Fibroblast of skin of back (primary cell): ENCODE data around the gene LGALS3BP.
"Not testable (repeated sequence)": the region's sequence is repeated elsewhere in the genome, so short reads cannot be mapped to it uniquely, and the experiment has no call there.

Source experiments
- DNase-seq: peaks from one replicate; pipeline ENCODE4 v3.0.0-alpha.2; 2013

LGALS3BP gene

GRCh38 chr17:78962984-78963348 is 16.8 kb downstream of the LGALS3BP start:
- DNase-seq = not testable (repeated sequence)

GRCh38 chr17:78962345-78962983 is 17.3 kb downstream of the LGALS3BP start:
- peak; percentile 62 for DNase-seq

- no peak for DNase-seq
Observed at GRCh38 chr17:78961571-78961970, 18.2 kb downstream of the LGALS3BP start.

- DNase-seq = no peak
Observed at GRCh38 chr17:78960928-78961327, 18.8 kb downstream of the LGALS3BP start.

DNA sequence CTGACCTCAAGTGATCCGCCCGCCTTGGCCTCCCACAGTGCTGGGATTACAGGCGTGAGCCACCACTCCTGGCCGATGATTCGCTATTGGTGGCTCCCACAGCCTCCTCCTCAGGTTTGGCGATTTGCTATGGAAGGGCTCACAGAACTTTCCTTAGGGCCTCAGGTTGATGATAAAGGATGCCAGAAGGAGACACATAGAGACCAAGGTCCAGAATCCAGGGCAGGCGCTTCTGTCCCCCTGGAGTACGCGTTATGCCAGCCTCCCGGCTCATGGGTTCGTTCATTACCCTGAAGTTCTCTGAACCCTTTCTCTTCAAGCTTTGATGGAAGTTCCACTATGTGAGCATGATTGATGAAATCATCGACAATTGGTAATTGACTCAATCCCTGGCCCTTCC is 19.9 kb downstream of the LGALS3BP start:
- DNase-seq = no peak

DNA sequence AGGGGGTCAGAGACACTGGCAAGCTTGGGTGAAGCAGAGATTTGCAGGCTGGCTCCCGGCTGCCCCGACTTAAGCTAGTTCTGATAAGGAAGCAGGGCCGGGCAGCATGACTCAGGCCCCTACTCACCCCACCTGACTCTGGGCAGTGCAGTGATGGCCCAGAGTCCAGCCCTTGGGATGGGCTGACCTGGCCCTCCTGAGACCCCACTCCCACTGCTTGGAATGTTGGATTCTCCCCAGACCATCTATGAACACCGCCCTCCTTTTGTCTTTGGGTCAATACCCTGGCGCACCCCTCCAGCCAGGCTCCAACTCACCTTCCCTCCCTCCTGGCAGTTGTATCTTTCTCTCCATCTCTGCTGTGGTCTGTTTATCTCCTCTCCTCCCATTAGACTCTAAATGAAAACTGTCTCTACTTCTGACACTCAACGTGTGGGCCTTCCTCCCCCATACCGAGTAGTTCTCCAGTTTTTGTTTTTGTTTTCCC is 21.0 kb downstream of the LGALS3BP start:
- no peak for DNase-seq

GRCh38 chr17:78957128-78957527 is 22.6 kb downstream of the LGALS3BP start:
- DNase-seq = peak; percentile 74

- DNase-seq = no peak
Observed at GRCh38 chr17:78956254-78956653, 23.5 kb downstream of the LGALS3BP start.

DNA sequence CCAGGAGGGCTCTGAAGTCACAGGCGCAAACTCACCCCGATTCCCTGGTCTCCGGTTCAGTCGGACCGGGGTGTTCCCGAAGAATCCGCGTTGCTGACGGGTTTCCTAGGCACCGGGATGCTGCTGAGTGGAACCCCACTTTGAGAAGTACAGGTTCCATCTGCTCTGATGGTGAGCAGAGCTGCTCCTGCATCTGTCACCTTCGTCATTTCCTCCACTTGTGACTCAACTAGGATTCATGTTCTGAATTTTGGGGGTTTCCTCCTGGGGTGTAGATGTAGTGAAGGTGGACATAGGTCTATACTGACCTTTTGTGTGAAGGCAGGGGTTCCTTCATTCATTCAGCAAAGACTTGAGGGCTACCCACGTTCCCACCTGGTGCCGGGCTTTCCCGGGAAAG is 25.0 kb downstream of the LGALS3BP start:
- no peak for DNase-seq

- no peak for DNase-seq
Observed at GRCh38 chr17:78953356-78954350, 26.1 kb downstream of the LGALS3BP start.

DNA sequence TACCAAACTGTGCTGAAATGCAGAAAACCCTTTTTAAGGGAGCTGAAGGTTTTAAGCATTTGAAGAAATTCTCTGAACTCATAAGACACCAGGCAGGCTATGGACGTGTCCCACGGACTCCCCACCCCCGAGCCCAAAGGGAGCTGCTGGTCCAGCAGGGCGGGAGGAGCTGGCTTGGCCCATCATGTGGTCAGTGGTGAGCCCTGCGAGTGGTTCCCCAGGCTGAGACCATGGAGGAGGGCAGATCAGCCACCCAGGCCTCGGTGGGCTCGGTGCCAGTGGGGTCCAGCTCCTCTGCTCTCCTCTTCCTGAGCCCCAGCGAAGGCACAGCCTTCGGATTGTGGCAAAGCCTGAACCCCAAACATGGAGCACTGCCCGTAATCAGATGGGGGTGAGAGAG is 27.0 kb downstream of the LGALS3BP start:
- DNase-seq = no peak

GRCh38 chr17:78951967-78952551 is 27.7 kb downstream of the LGALS3BP start:
- peak; percentile 33 for DNase-seq

GRCh38 chr17:78950870-78951269 is 28.9 kb downstream of the LGALS3BP start:
- no peak for DNase-seq

DNA sequence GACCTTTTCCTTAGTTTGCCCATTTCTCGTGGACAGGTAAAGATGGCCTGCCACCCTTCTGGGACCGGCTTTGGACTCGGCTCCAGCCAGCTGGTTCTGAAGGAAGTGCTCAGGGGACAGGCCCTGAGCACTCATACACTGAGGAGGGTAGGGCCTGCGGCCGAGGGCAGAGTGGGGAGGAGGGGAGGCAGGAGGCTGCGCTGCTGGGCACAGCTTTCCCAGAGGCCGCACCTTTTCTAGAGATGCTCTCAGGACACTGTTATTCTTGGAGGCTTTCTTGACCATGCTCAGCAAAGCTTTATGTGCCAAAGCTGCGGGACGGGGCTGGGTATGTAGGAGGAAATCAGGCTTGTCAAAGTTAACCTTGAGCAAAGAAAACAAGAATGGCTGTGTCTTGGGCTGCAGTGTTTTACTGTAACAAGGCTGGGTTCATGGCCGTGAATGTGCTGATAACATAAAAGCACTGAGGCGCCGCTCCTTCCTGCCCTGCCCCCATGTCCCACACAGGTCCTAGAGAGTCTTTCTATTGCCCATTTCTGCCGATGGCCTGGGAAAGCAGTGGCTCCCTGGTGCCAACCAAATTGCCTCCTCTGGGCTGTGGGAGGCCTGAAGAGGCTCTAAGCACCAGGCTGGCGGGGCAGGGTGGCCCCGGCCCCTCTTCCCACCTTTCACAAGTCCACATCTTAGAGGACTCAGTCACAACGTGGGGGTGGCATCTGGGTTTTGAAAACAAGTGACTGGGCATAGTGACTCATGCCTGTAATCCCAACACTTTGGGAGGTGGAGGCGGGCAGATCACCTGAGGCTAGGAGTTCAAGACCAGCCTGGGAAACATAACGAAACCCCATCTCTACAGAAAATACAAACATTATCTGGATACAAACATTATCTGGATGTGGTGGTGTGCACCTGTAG is 32.2 kb downstream of the LGALS3BP start:
- no peak for DNase-seq

GRCh38 chr17:78946631-78947030 is 33.1 kb downstream of the LGALS3BP start:
- DNase-seq = no peak

GRCh38 chr17:78946131-78946530 is 33.6 kb downstream of the LGALS3BP start:
- no peak for DNase-seq

- DNase-seq = not testable (repeated sequence)
Observed at GRCh38 chr17:78945455-78945854, 34.3 kb downstream of the LGALS3BP start.

DNA sequence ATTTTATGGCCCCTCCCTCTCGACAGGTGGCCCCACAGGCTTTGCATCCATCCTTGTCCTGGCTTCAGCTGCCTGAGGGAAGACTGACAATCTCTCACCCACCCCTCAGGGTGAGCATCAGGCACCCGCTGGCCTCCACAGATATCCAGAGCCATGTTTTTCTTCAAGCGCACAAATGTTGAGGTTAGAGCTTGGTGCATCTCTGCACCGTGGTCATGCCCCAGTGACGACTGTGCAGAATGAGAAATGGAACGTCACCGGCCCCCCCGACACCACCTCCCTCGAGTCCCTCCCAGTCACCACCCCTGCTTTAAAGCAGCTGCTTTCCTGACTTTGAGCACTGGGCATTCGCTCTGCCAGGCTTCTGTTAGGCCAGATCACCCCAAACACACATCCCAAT is 34.8 kb downstream of the LGALS3BP start:
- DNase-seq = no peak

DNA sequence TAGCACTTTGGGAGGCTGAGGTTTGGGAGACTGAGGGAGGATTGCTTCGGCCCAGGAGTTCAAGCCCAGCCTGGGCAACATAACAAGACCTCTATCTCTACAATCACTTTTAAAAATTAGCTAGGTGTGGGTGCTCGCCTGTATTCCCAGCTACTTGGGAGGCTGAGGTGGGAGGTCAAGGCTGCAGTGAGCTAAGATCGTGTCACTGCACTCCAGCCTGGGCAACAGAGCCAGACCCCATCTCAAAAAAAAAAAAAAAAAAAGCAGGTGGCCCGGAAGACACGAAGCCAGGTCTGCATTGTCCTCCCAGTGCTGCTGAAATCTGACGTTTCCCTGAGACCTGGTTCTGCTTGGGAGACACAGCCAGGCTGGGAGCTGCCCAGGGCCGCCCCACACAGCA is 35.7 kb downstream of the LGALS3BP start:
- no peak for DNase-seq

DNA sequence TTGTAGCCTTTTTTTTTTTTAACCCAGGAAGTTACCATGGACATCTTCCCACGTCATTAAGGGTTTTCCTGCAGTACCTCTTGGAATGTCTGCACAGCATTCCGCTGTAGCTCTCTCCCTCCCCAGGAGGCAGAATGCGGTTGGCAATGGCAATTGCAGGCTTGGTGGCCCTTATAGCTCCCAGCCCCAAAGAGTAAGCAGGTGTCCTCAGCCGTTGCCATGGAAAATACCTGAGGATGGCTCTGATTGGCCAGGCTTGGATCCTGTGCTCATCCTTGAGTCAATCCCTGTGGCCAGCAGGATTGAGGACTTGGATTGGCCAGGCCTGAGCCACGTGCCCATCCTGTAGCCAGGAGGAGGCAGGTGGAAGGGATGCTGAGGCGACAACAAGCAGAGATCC is 39.0 kb downstream of the LGALS3BP start:
- DNase-seq = peak; percentile 79

GRCh38 chr17:78940258-78940657 is 39.5 kb downstream of the LGALS3BP start:
- DNase-seq = no peak

DNA sequence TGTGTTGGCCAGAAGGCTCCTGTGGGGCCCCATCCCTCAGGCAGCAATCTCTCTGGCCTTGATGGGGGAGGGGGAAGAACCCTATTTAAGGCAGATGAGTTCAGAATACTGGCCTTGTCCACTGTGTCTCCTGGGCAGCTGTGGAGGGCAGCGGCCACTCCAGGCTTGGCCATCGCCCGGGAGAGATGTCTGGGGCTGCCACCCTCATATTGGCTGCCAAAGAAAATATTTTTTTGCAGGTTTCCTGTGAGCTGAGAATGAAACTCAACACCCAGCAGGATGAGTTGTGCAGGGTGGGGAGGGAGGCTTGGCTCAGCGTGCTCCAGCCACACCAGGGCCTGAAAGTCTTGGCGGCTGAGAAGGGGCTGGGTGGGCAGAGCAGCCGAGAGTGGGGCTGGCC is 40.1 kb downstream of the LGALS3BP start:
- DNase-seq = peak; percentile 73
